ENCODE data around the gene SMARCC2. TPM values are rescaled to one million over a fixed set of nuclear protein-coding genes. Genes with fewer than 3 reads are reported as not detected.

Gene SMARCC2
- total and polyA plus RNA-seq, 2 donors (not counting 1 experiment from before 2014, with no cell fraction given), result 60.2 to 70.8 TPM

DNA sequence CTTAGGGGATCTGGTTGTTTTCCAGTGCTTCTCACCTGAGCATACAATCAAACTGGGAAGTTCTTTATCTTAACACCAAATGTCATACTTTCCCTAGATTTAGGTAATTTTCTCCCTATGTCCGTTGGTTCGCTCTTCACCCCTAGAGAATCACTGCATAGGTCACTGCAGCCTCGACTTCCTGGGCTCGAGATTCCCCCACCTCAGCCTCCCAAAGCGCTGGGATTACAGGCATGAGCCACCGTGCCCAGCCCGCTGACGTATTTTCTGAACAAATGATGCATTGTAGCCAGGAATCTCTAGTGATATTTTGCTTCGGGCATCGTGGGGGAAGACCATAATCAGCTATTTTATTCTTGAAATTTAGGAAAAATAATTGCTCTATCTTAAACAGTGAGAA is 74.0 kb downstream of the SMARCC2 start:
- Histone ChIP-seq H3K9me3 (ENCODE audit: control insufficient read depth, insufficient read depth, low read depth, low read length) (no peaks in the 10 kb centered on the region), H3K36me3 (ENCODE audit: control insufficient read depth, insufficient read depth, low read length) (peaks cover 9% of the 10 kb centered on the region), H3K27ac (ENCODE audit: insufficient read depth, low read length) (peak overlapping the region; percentile 91), H3K79me2 (ENCODE audit: control insufficient read depth, insufficient read depth, low read length) (peaks cover 14% of the 10 kb centered on the region), H3K4me2 (ENCODE audit: extremely low read depth, insufficient read depth, low read length) (peak overlapping the region; percentile 79), H3K27me3 (ENCODE audit: control insufficient read depth, insufficient read depth, low read length) (no peaks in the 10 kb centered on the region), H2AFZ (ENCODE audit: low read length) (no peak overlapping the region), H3K9ac (ENCODE audit: insufficient read depth, low read length) (peak overlapping the region; percentile 59), H3K4me3 (replicated peaks in 1 of 4; ENCODE audit: control extremely low read depth in 1 of 4, insufficient read depth in 1 of 4, low read depth in 3 of 4, low read length in 4 of 4) (peak overlapping the region in 3 of 4 experiments; percentile 56 to 98 (median 78)), H4K20me1 (ENCODE audit: control insufficient read depth, extremely low read depth, insufficient read depth, low read length) (no peaks in the 10 kb centered on the region), H3K4me1 (ENCODE audit: control insufficient read depth, extremely low read depth, insufficient read depth, low read length) (peaks cover 16% of the 10 kb centered on the region)
- TF ChIP-seq EZH2 (IDR thresholded peaks at IDR 0.05; ENCODE audit: low read length, missing control alignments), result no peak
- TF ChIP-seq, protein P1, sequence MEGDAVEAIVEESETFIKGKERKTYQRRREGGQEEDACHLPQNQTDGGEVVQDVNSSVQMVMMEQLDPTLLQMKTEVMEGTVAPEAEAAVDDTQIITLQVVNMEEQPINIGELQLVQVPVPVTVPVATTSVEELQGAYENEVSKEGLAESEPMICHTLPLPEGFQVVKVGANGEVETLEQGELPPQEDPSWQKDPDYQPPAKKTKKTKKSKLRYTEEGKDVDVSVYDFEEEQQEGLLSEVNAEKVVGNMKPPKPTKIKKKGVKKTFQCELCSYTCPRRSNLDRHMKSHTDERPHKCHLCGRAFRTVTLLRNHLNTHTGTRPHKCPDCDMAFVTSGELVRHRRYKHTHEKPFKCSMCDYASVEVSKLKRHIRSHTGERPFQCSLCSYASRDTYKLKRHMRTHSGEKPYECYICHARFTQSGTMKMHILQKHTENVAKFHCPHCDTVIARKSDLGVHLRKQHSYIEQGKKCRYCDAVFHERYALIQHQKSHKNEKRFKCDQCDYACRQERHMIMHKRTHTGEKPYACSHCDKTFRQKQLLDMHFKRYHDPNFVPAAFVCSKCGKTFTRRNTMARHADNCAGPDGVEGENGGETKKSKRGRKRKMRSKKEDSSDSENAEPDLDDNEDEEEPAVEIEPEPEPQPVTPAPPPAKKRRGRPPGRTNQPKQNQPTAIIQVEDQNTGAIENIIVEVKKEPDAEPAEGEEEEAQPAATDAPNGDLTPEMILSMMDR (conservative IDR thresholded peaks at IDR 0.05 in 1 of 2, IDR thresholded peaks at IDR 0.05 in 1 of 2; ENCODE audit: low read depth in 1 of 2, low read length in 2 of 2), result no peak
- DNase-seq (ENCODE audit: low read depth in 2 of 2), result peak; percentile 20 to 47

DNA sequence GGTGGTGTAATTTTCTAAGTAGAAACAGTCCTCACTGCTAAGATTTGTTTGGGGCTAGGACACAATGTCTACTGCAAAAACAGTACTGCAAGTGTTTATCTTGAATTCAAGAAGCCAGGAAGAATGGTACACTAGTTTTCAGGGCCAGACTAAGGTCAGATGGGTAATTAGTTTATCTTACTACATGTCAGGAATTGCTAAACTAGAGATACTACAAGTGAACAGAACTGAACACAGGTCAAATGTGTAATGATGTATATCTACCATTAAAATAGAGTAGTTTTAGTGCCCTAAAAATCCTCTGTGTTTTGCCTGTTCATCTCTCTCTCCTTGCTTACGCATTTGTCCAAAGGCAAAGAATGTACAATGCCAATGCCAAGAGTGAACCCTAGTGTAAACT is 75.2 kb downstream of the SMARCC2 start:
- Histone ChIP-seq H4K20me1 (ENCODE audit: control insufficient read depth, extremely low read depth, insufficient read depth, low read length) (no peaks in the 10 kb centered on the region), H3K4me2 (ENCODE audit: extremely low read depth, insufficient read depth, low read length) (no peak overlapping the region), H2AFZ (ENCODE audit: low read length) (no peak overlapping the region), H3K79me2 (ENCODE audit: control insufficient read depth, insufficient read depth, low read length) (peaks cover 12% of the 10 kb centered on the region), H3K9ac (ENCODE audit: insufficient read depth, low read length) (no peak overlapping the region), H3K4me1 (ENCODE audit: control insufficient read depth, extremely low read depth, insufficient read depth, low read length) (peaks cover 5% of the 10 kb centered on the region), H3K4me3 (replicated peaks in 1 of 4; ENCODE audit: control extremely low read depth in 1 of 4, insufficient read depth in 1 of 4, low read depth in 3 of 4, low read length in 4 of 4) (no peak overlapping the region), H3K27ac (ENCODE audit: insufficient read depth, low read length) (no peak overlapping the region), H3K27me3 (ENCODE audit: control insufficient read depth, insufficient read depth, low read length) (no peaks in the 10 kb centered on the region), H3K9me3 (ENCODE audit: control insufficient read depth, insufficient read depth, low read depth, low read length) (no peaks in the 10 kb centered on the region), H3K36me3 (ENCODE audit: control insufficient read depth, insufficient read depth, low read length) (peaks cover 10% of the 10 kb centered on the region)
- no peak for DNase-seq (ENCODE audit: low read depth in 2 of 2)
- TF ChIP-seq, protein P1 (conservative IDR thresholded peaks at IDR 0.05 in 1 of 2, IDR thresholded peaks at IDR 0.05 in 1 of 2; ENCODE audit: low read depth in 1 of 2, low read length in 2 of 2), result no peak
- no peak for TF ChIP-seq EZH2 (IDR thresholded peaks at IDR 0.05; ENCODE audit: low read length, missing control alignments)

Other genes starting within 250 kb of the SMARCC2 start
- gene PMEL, start 223.4 kb downstream of the SMARCC2 start, total RNA-seq, result 0.26 and 0.50 TPM in 2 replicates
- gene PMEL, start 223.4 kb downstream of the SMARCC2 start, polyA plus RNA-seq, result 0.41 and 0.84 TPM in 2 replicates
- 12.7 and 14.6 TPM in 2 replicates for gene CDK2, start 222.7 kb downstream of the SMARCC2 start, total RNA-seq
- 32.5 and 43.5 TPM in 2 replicates for gene CDK2, start 222.7 kb downstream of the SMARCC2 start, polyA plus RNA-seq
- 46.2 and 55.3 TPM in 2 replicates for gene RAB5B, start 215.4 kb downstream of the SMARCC2 start, total RNA-seq
- 144 and 193 TPM in 2 replicates for gene RAB5B, start 215.4 kb downstream of the SMARCC2 start, polyA plus RNA-seq
- gene SUOX, start 192.2 kb downstream of the SMARCC2 start, total RNA-seq, result 9.2 and 11.6 TPM in 2 replicates
- 11.1 and 15.0 TPM in 2 replicates for gene SUOX, start 192.2 kb downstream of the SMARCC2 start, polyA plus RNA-seq
- gene IKZF4, start 168.4 kb downstream of the SMARCC2 start, total RNA-seq, result 0.51 and 2.0 TPM in 2 replicates
- gene IKZF4, start 168.4 kb downstream of the SMARCC2 start, polyA plus RNA-seq, result 3.2 and 3.7 TPM in 2 replicates
- gene RPS26, start 147.6 kb downstream of the SMARCC2 start, total RNA-seq, result 86.2 and 125 TPM in 2 replicates
- 739 and 1,779 TPM in 2 replicates for gene RPS26, start 147.6 kb downstream of the SMARCC2 start, polyA plus RNA-seq
- gene ERBB3, start 109.3 kb downstream of the SMARCC2 start, total RNA-seq, result 0.66 and 1.3 TPM in 2 replicates
- gene ERBB3, start 109.3 kb downstream of the SMARCC2 start, polyA plus RNA-seq, result 0.59 and 0.92 TPM in 2 replicates
- gene PA2G4, start 84.9 kb downstream of the SMARCC2 start, total RNA-seq, result 92.2 and 93.5 TPM in 2 replicates
- gene PA2G4, start 84.9 kb downstream of the SMARCC2 start, polyA plus RNA-seq, result 202 and 342 TPM in 2 replicates
- 2,664 and 4,175 TPM in 2 replicates for gene RPL41, start 72.8 kb downstream of the SMARCC2 start, total RNA-seq
- 6,961 and 9,604 TPM in 2 replicates for gene RPL41, start 72.8 kb downstream of the SMARCC2 start, polyA plus RNA-seq
- 5.6 and 7.2 TPM in 2 replicates for gene ZC3H10, start 71.2 kb downstream of the SMARCC2 start, total RNA-seq
- 1.8 and 1.9 TPM in 2 replicates for gene ZC3H10, start 71.2 kb downstream of the SMARCC2 start, polyA plus RNA-seq
- gene ESYT1, start 61.2 kb downstream of the SMARCC2 start, total RNA-seq, result 261 and 446 TPM in 2 replicates
- gene ESYT1, start 61.2 kb downstream of the SMARCC2 start, polyA plus RNA-seq, result 182 and 260 TPM in 2 replicates
- gene MYL6B, start 36.9 kb downstream of the SMARCC2 start, total RNA-seq, result 71.7 and 98.6 TPM in 2 replicates
- gene MYL6B, start 36.9 kb downstream of the SMARCC2 start, polyA plus RNA-seq, result 87.7 and 99.1 TPM in 2 replicates
- 1,163 and 1,517 TPM in 2 replicates for gene MYL6, start 31.1 kb downstream of the SMARCC2 start, total RNA-seq
- gene MYL6, start 31.1 kb downstream of the SMARCC2 start, polyA plus RNA-seq, result 6,238 and 7,941 TPM in 2 replicates
- gene RNF41, start 32.4 kb upstream of the SMARCC2 start, total RNA-seq, result 120 and 199 TPM in 2 replicates
- gene RNF41, start 32.4 kb upstream of the SMARCC2 start, polyA plus RNA-seq, result 88.4 and 99.7 TPM in 2 replicates
- 25.9 and 29.2 TPM in 2 replicates for gene NABP2, start 34.9 kb upstream of the SMARCC2 start, total RNA-seq
- 39.7 and 65.5 TPM in 2 replicates for gene NABP2, start 34.9 kb upstream of the SMARCC2 start, polyA plus RNA-seq
- gene SLC39A5, start 40.6 kb upstream of the SMARCC2 start, total RNA-seq, result not detected in 2 replicates
- not detected in 2 replicates for gene SLC39A5, start 40.6 kb upstream of the SMARCC2 start, polyA plus RNA-seq
- 9.0 and 14.9 TPM in 2 replicates for gene ANKRD52, start 68.9 kb upstream of the SMARCC2 start, total RNA-seq
- 12.2 and 15.8 TPM in 2 replicates for gene ANKRD52, start 68.9 kb upstream of the SMARCC2 start, polyA plus RNA-seq
- 6.4 and 9.1 TPM in 2 replicates for gene COQ10A, start 77.5 kb upstream of the SMARCC2 start, total RNA-seq
- 14.2 and 16.2 TPM in 2 replicates for gene COQ10A, start 77.5 kb upstream of the SMARCC2 start, polyA plus RNA-seq
- 70.4 and 117 TPM in 2 replicates for gene CS, start 110.8 kb upstream of the SMARCC2 start, total RNA-seq
- 170 and 228 TPM in 2 replicates for gene CS, start 110.8 kb upstream of the SMARCC2 start, polyA plus RNA-seq
- 47.3 and 48.2 TPM in 2 replicates for gene CNPY2, start 126.5 kb upstream of the SMARCC2 start, total RNA-seq
- gene CNPY2, start 126.5 kb upstream of the SMARCC2 start, polyA plus RNA-seq, result 124 and 142 TPM in 2 replicates
- 18.5 and 25.9 TPM in 2 replicates for gene PAN2, start 144.5 kb upstream of the SMARCC2 start, total RNA-seq
- 11.4 and 17.3 TPM in 2 replicates for gene PAN2, start 144.5 kb upstream of the SMARCC2 start, polyA plus RNA-seq
- gene IL23A, start 149.4 kb upstream of the SMARCC2 start, total RNA-seq, result 0.17 TPM in 1 of 2 replicates, not detected in the other
- 0.12 TPM in 1 of 2 replicates, not detected in the other for gene IL23A, start 149.4 kb upstream of the SMARCC2 start, polyA plus RNA-seq
- gene STAT2, start 170.6 kb upstream of the SMARCC2 start, total RNA-seq, result 284 and 368 TPM in 2 replicates
- 112 and 148 TPM in 2 replicates for gene STAT2, start 170.6 kb upstream of the SMARCC2 start, polyA plus RNA-seq
- not detected in 2 replicates for gene APOF, start 173.4 kb upstream of the SMARCC2 start, total RNA-seq
- gene APOF, start 173.4 kb upstream of the SMARCC2 start, polyA plus RNA-seq, result not detected in 2 replicates

Measured in fibroblast of lung (primary cell).